Stomach smooth muscle (tissue), 2 donors: Measurements from ENCODE around the gene SUMF2.
"Not testable (repeated sequence)": the region's sequence is repeated elsewhere in the genome, so short reads cannot be mapped to it uniquely, and the experiment has no call there.

ENCODE experiments used
- H3K27ac ChIP-seq: one replicate; pipeline ENCODE4 v1.7.0; 2013; ENCODE audit warnings: mild to moderate bottlenecking, low read length, inconsistent platforms
- H3K27me3 ChIP-seq, 2 donors: one replicate each; pipeline ENCODE4 v1.7.0; 2013; ENCODE audit warnings: low read length in 2 of 2; ENCODE audit not compliant: insufficient read depth in 2 of 2, control insufficient read depth in 1 of 2
- H3K36me3 ChIP-seq, 2 donors: one replicate each; pipeline ENCODE4 v1.7.0; 2013; ENCODE audit warnings: low read length in 2 of 2; ENCODE audit not compliant: control insufficient read depth in 2 of 2, insufficient read depth in 2 of 2
- H3K4me1 ChIP-seq: one replicate; pipeline ENCODE4 v1.7.0; 2013; ENCODE audit warnings: low read length; ENCODE audit not compliant: control insufficient read depth, insufficient read depth
- H3K4me3 ChIP-seq, 2 donors: one replicate each; pipeline ENCODE4 v1.7.0; 2013; ENCODE audit warnings: low read length in 2 of 2
- H3K9ac ChIP-seq, 2 donors: one replicate each; pipeline ENCODE4 v1.7.0; 2013; ENCODE audit warnings: low read length in 2 of 2, mild to moderate bottlenecking in 1 of 2
- H3K9me3 ChIP-seq, 2 donors: one replicate each; pipeline ENCODE4 v1.7.0; 2013; ENCODE audit warnings: low read length in 2 of 2; ENCODE audit not compliant: control insufficient read depth in 2 of 2
- donor health status: healthy.
- donor health status: Pancreatic carcinoma.

The SUMF2 gene

DNA sequence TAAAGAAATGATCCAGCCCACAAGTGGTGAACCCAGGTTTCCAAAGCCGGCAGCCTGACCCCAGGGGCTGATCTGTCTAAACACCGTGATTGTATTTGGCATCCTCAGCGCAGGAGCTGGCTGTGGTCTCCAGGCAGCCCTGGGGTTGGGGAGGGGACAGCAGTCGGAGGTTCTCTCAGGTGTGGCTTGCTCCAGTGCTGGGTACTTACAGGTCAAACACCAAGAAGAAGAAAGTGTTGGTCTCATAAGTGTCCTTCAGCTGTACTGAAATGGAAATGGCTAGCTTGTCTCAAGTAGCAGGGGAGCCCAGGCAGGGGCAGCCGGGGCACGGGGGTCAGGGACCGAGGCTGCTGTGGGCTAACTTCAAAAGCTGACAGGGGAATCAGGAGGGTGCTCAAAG is 22.7 kb downstream of the SUMF2 start:
- Histone ChIP-seq H3K4me1 (peaks cover 21% of the 10 kb centered on the region), H3K9me3 (no peaks in the 10 kb centered on the region), H3K36me3 (peaks cover 9% of the 10 kb centered on the region in 2 donors), H3K4me3 (no peak overlapping the region), H3K27me3 (no peaks in the 10 kb centered on the region), H3K9ac (no peak overlapping the region), H3K27ac (no peak overlapping the region)

DNA sequence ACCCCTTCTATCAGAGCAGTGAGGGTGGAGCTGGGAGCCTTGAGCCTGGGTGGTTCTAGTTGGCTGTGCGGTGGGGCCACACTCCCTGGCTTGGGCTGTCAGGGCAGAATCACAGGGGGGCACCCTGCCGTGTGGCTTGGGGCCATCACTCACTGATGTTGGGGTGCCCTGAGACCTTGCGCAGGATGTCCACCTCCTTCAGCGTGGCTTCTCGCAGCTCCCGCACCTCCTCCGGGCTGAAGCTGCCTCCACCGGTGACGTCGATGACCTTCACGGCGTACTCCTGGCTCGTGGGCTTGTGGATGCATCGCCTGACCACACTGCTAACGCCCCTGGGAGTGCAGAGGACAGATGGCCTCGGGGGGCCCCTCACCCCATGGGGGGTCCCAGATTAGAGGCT is 23.4 kb downstream of the SUMF2 start:
- peaks cover 27% of the 10 kb centered on the region for H3K4me1 ChIP-seq
- no peak overlapping the region for H3K27ac ChIP-seq
- no peak overlapping the region for H3K9ac ChIP-seq
- H3K9me3 ChIP-seq, result no peaks in the 10 kb centered on the region
- H3K4me3 ChIP-seq, result no peak overlapping the region
- H3K27me3 ChIP-seq, result no peaks in the 10 kb centered on the region
- peaks cover 9% of the 10 kb centered on the region in 2 donors for H3K36me3 ChIP-seq

DNA sequence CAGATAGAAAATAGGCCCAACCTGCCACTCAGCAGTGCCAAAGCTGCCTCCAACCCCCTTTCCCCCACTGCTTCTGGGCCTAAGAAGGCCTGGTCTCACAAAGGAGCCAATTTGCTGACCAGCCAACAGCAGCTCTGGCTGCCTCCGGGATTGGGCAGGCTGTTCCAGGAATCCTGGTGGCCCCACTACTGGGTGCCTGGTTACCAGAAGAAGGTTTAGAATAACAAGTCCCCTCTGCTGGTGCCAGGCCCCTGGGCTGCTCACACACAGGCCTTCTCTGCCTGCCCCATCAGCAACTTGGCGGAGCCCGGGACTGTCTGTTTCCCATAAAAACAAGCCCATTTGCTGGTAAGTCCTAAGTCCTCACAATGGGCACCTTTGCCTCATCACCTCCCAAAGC is 27.5 kb downstream of the SUMF2 start:
- H3K27ac ChIP-seq, result peak overlapping the region; percentile 81

DNA sequence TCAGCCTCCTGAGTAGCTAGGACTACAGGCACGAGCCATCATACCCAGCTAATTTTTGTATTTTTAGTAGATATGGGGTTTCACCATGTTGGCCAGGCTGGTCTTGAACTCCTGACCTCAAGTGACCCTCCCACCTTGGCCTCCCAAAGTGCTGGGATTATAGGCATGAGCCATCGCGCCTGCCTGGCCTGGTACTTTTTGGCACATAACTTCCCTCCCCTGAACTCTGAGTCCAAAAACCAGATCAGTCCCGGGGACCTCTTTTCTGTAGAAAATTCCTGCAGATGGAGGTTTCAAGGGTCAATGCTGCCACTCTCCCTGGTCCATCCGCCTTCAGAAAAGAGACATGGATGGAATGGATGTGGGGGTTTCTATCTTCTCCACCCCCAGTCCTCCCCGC is 28.3 kb downstream of the SUMF2 start:
- Histone ChIP-seq H3K4me3 (peak overlapping the region; percentile 55 to 64), H3K9ac (peak overlapping the region; percentile 34 to 60), H3K4me1 (peaks cover 25% of the 10 kb centered on the region), H3K27ac (peak overlapping the region; percentile 81)
- H3K9me3 ChIP-seq, H3K27me3 ChIP-seq, H3K36me3 ChIP-seq: not testable (repeated sequence)

More for the DNA sequence above, 27.5 kb downstream of the SUMF2 start:
- Histone ChIP-seq H3K36me3 (peaks cover 5 to 9% of the 10 kb centered on the region in 2 donors), H3K4me1 (peaks cover 25% of the 10 kb centered on the region), H3K27me3 (no peaks in the 10 kb centered on the region), H3K9me3 (no peaks in the 10 kb centered on the region), H3K9ac (peak overlapping the region; percentile 29 to 36), H3K4me3 (peak overlapping the region in 1 of 2 donors; percentile 15)

DNA sequence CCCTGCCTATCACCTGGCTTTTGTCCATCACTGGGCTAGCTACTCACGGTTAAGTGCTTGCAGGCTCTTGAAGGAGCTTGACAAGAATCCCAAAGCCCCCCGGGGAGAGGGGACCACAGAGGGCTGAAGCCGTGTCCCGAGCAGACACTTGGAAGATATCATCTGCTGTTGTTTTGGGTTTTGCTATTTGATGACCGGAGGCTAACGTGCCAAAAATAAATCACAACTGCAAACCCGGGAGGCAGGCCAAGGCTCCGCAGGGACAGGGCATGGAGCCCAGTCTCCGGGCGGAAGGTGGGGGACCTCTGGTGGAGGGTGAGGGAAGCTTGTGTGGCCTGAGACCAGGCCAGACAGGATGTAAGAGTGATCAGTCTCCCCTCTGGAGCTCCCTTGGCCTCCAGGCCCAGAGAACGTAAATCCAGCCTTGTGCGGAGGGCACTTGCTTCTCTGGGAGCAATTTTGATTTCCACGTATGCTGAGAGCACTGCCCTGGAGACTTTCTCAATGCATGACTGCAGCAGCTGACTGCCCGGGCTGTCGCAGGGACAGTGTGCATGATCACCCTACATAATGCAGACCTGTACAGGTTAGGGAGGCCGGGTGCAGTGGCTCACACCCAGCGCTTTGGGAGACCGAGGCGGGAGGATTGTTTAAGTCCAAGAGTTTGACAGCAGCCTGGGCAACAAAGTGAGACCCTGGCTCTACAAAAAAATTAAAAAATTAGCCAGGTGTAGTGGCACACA is 28.9 kb downstream of the SUMF2 start, which contains the start of gene PHKG1:
TSS of gene PHKG1 (minus strand) at position 164 of the 743 bp plus-strand sequence. CDS start 4,011 bp downstream, outside the sequence.
- peaks cover 0 to 4% of the 10 kb centered on the region in 2 donors for H3K36me3 ChIP-seq
- peak within 1 kb of the TSS; percentile 55 to 64 for H3K4me3 ChIP-seq
- no peaks in the 10 kb centered on the region for H3K9me3 ChIP-seq
- H3K9ac ChIP-seq, result peak within 1 kb of the TSS; percentile 34 to 60
- H3K27ac ChIP-seq, result peak within 1 kb of the TSS; percentile 81
- H3K4me1 ChIP-seq, result peaks cover 25% of the 10 kb centered on the region
- no peaks in the 10 kb centered on the region for H3K27me3 ChIP-seq

DNA sequence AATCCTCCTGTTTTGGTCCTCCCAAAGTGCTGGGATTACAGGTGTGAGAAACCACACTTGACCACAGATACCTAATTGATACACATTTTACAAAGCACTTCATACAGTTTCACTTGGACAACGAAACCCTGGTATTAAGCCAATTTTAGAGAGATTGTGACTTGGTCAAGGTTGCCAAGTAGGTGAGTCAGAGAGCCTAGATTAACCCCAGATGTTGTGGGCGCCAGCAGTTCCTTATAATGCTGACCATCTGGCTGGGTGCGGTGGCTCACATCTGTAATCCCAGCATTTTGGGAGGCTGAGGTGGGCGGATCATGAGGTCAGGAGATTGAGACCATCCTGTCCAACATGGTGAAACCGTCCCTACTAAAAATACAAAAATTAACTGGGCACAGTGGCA is 33.6 kb downstream of the SUMF2 start:
- peaks cover 22 to 26% of the 10 kb centered on the region in 2 donors for H3K36me3 ChIP-seq
- no peak overlapping the region for H3K27ac ChIP-seq
- no peak overlapping the region for H3K4me3 ChIP-seq
- H3K4me1 ChIP-seq, result peaks cover 9% of the 10 kb centered on the region
- H3K9me3 ChIP-seq, result no peaks in the 10 kb centered on the region
- H3K27me3 ChIP-seq, result no peaks in the 10 kb centered on the region
- H3K9ac ChIP-seq, result no peak overlapping the region

DNA sequence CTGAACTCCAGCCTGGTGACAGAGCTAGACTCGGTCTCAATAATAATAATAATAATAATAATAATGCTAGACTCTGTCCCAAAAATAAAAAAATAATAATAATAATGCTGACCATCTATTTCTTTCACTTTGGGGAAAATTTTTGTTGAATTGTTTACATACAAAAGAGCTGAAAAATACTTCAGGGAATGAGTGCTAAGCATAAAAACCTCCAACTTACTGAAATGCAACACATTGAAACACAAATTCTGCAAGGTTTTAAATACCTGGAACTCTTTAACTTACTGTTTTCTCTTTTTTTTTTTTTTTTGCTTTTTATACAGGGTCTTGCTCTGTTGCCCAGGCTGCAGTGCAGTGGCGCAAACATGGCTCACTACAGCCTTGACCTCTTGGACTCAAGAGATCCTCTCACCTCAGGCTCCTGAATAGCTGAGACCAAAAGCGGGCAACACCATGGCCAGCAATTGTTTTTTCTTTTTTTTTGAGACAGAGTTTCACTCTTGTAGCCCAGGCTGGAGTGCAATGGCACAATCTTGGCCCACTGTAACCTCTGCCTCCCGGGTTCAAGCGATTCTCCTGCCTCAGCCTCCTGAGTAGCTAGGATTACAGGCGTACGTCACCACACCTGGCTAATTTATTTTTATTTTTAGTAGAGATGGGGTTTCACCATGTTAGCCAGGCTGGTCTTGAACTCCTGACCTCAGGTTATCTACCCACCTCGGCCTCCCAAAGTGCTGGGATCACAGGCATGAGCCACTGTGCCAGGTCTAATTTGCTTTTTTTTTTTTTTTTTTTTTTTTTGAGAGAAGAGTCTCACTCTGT is 34.3 kb downstream of the SUMF2 start:
- H3K36me3 ChIP-seq, result peaks cover 25 to 30% of the 10 kb centered on the region in 2 donors
- not testable (repeated sequence) for H3K4me1 ChIP-seq, H3K4me3 ChIP-seq, H3K9ac ChIP-seq, H3K27me3 ChIP-seq, H3K27ac ChIP-seq, H3K9me3 ChIP-seq

DNA sequence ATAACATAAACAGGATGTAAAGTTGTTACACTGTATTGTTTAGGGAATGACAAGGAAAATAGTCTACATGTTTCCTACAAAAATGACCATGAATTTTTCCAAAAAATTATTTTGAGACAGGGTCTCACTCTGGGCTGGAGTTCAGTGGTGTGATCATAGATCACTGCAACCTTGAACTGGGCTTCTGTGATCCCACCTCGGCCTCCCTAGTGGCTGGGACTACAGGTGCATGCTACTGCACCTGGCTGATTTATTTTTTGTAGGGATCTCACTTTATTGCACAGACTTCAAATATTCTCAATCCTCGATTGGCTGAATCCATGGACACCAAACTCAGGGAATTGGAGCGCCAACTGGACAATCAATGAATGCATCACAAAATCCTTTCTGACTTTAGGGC is 35.6 kb downstream of the SUMF2 start:
- Histone ChIP-seq H3K4me3 (no peak overlapping the region), H3K9ac (no peak overlapping the region), H3K36me3 (peaks cover 33 to 38% of the 10 kb centered on the region in 2 donors), H3K27me3 (no peaks in the 10 kb centered on the region), H3K9me3 (no peaks in the 10 kb centered on the region), H3K27ac (no peak overlapping the region), H3K4me1 (peaks cover under 1% of the 10 kb centered on the region)

DNA sequence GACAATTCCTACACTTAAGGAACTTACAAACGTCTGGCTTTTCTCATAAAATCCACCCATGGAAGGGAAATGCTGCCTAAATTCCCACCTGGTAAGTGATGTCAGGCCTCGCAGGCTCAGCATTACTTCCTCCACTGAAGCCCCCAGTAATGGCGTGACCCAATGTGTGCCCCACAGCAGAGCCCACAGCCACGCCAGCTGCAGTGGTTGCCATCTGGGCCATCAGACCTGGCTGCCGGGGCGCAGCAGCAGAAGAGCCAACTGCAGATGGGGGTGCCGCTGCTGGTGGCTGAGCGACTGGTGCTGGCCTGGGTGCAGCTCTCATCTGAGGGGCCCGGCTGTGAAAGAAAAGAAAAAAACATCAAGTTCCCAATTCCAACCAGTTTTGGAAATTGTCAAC is 40.1 kb downstream of the SUMF2 start:
- not testable (repeated sequence) for H3K4me3 ChIP-seq, H3K9ac ChIP-seq, H3K9me3 ChIP-seq, H3K27me3 ChIP-seq, H3K27ac ChIP-seq
- H3K36me3 ChIP-seq, result peaks cover 32 to 38% of the 10 kb centered on the region in 2 donors
- peaks cover 10% of the 10 kb centered on the region for H3K4me1 ChIP-seq

DNA sequence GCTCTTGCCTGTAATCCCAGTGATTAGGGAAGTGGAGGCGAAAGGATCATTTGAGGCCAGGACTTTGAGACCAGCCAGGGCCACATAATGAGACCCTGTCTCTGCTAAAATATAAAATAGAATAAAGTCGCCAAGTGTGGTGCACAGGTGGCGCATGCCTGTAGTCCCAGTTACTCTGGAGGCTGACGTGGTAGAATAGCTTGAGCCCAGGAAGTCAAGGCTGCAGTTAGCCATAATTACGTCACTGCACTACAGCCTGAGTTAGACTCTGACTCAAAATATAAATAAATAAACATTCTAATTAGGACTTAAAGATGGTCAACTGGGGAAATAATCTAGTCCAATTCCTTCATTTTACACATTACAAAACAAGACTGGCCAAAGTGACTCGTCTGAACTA is 41.4 kb downstream of the SUMF2 start:
- Histone ChIP-seq H3K27me3 (no peaks in the 10 kb centered on the region), H3K27ac (peak overlapping the region; percentile 88), H3K4me1 (peaks cover 10% of the 10 kb centered on the region), H3K36me3 (peaks cover 24 to 29% of the 10 kb centered on the region in 2 donors), H3K4me3 (peak overlapping the region; percentile 95 to 98), H3K9me3 (no peaks in the 10 kb centered on the region), H3K9ac (peak overlapping the region; percentile 98)
